ENCODE measurements around the gene SPTBN1.

SPTBN1 gene

GRCh38 chr2:54454548-54455130, 1.5 kb upstream of the SPTBN1 start:
- H3K9me3 ChIP-seq (ENCODE audit: control insufficient read depth in 1 of 2, low read length in 2 of 2) = no peaks in the 10 kb centered on the region
- no peak overlapping the region for H3K9ac ChIP-seq (ENCODE audit: low read depth in 1 of 2, low read length in 2 of 2)
- peak overlapping the region in 1 of 2 donors; percentile 73 for H3K4me3 ChIP-seq (ENCODE audit: low read depth in 1 of 2, low read length in 2 of 2)
- H3K4me1 ChIP-seq (ENCODE audit: control insufficient read depth in 1 of 2, insufficient read depth in 2 of 2, low read length in 2 of 2) = peaks cover 0 to 13% of the 10 kb centered on the region in 2 donors
- H3K27me3 ChIP-seq (ENCODE audit: control insufficient read depth in 1 of 2, insufficient read depth in 2 of 2, low read length in 2 of 2) = peaks cover 31% of the 10 kb centered on the region in 2 donors
- H3K27ac ChIP-seq (ENCODE audit: low read depth, low read length) = no peak overlapping the region
- H3K36me3 ChIP-seq (ENCODE audit: control insufficient read depth in 1 of 2, insufficient read depth in 2 of 2, low read length in 2 of 2) = no peaks in the 10 kb centered on the region

- Histone ChIP-seq H3K36me3 (ENCODE audit: control insufficient read depth in 1 of 2, insufficient read depth in 2 of 2, low read length in 2 of 2) (no peaks in the 10 kb centered on the region), H3K4me1 (ENCODE audit: control insufficient read depth in 1 of 2, insufficient read depth in 2 of 2, low read length in 2 of 2) (peaks cover 0 to 13% of the 10 kb centered on the region in 2 donors), H3K27ac (ENCODE audit: low read depth, low read length) (no peak overlapping the region), H3K9ac (ENCODE audit: low read depth in 1 of 2, low read length in 2 of 2) (peak overlapping the region; percentile 43 to 51), H3K9me3 (ENCODE audit: control insufficient read depth in 1 of 2, low read length in 2 of 2) (no peaks in the 10 kb centered on the region), H3K27me3 (ENCODE audit: control insufficient read depth in 1 of 2, insufficient read depth in 2 of 2, low read length in 2 of 2) (peaks cover 31% of the 10 kb centered on the region in 2 donors), H3K4me3 (ENCODE audit: low read depth in 1 of 2, low read length in 2 of 2) (peak overlapping the region; percentile 65 to 73)
These were observed 980 bp upstream of the SPTBN1 start for GRCh38 chr2:54455131-54455562.

GRCh38 chr2:54456362-54456611, 160 bp downstream of the SPTBN1 start:
- no peaks in the 10 kb centered on the region for H3K9me3 ChIP-seq (ENCODE audit: control insufficient read depth in 1 of 2, low read length in 2 of 2)
- peaks cover 0 to 13% of the 10 kb centered on the region in 2 donors for H3K4me1 ChIP-seq (ENCODE audit: control insufficient read depth in 1 of 2, insufficient read depth in 2 of 2, low read length in 2 of 2)
- H3K27ac ChIP-seq (ENCODE audit: low read depth, low read length) = peak overlapping the region; percentile 42
- H3K4me3 ChIP-seq (ENCODE audit: low read depth in 1 of 2, low read length in 2 of 2) = peak overlapping the region; percentile 45 to 48
- H3K9ac ChIP-seq (ENCODE audit: low read depth in 1 of 2, low read length in 2 of 2) = no peak overlapping the region
- no peaks in the 10 kb centered on the region for H3K36me3 ChIP-seq (ENCODE audit: control insufficient read depth in 1 of 2, insufficient read depth in 2 of 2, low read length in 2 of 2)
- peaks cover 31 to 32% of the 10 kb centered on the region in 2 donors for H3K27me3 ChIP-seq (ENCODE audit: control insufficient read depth in 1 of 2, insufficient read depth in 2 of 2, low read length in 2 of 2)

- Histone ChIP-seq H3K4me3 (ENCODE audit: low read depth in 1 of 2, low read length in 2 of 2) (peak overlapping the region; percentile 48 to 66), H3K4me1 (ENCODE audit: control insufficient read depth in 1 of 2, insufficient read depth in 2 of 2, low read length in 2 of 2) (peaks cover 0 to 13% of the 10 kb centered on the region in 2 donors), H3K9me3 (ENCODE audit: control insufficient read depth in 1 of 2, low read length in 2 of 2) (no peaks in the 10 kb centered on the region), H3K27ac (ENCODE audit: low read depth, low read length) (peak overlapping the region; percentile 42), H3K9ac (ENCODE audit: low read depth in 1 of 2, low read length in 2 of 2) (no peak overlapping the region), H3K27me3 (ENCODE audit: control insufficient read depth in 1 of 2, insufficient read depth in 2 of 2, low read length in 2 of 2) (peaks cover 31 to 32% of the 10 kb centered on the region in 2 donors), H3K36me3 (ENCODE audit: control insufficient read depth in 1 of 2, insufficient read depth in 2 of 2, low read length in 2 of 2) (no peaks in the 10 kb centered on the region)
These were observed 640 bp downstream of the SPTBN1 start for GRCh38 chr2:54456612-54457322.

- H3K4me3 ChIP-seq (ENCODE audit: low read depth in 1 of 2, low read length in 2 of 2) = peak overlapping the region; percentile 48 to 66
- no peaks in the 10 kb centered on the region for H3K36me3 ChIP-seq (ENCODE audit: control insufficient read depth in 1 of 2, insufficient read depth in 2 of 2, low read length in 2 of 2)
- H3K9ac ChIP-seq (ENCODE audit: low read depth in 1 of 2, low read length in 2 of 2) = peak overlapping the region in 1 of 2 donors; percentile 1
- peaks cover 0 to 13% of the 10 kb centered on the region in 2 donors for H3K4me1 ChIP-seq (ENCODE audit: control insufficient read depth in 1 of 2, insufficient read depth in 2 of 2, low read length in 2 of 2)
- H3K9me3 ChIP-seq (ENCODE audit: control insufficient read depth in 1 of 2, low read length in 2 of 2) = no peaks in the 10 kb centered on the region
- peaks cover 31 to 32% of the 10 kb centered on the region in 2 donors for H3K27me3 ChIP-seq (ENCODE audit: control insufficient read depth in 1 of 2, insufficient read depth in 2 of 2, low read length in 2 of 2)
- peak overlapping the region; percentile 42 for H3K27ac ChIP-seq (ENCODE audit: low read depth, low read length)
These were observed 1.3 kb downstream of the SPTBN1 start for GRCh38 chr2:54457323-54458023.

- H3K4me3 ChIP-seq (ENCODE audit: low read depth in 1 of 2, low read length in 2 of 2) = no peak overlapping the region
- H3K9me3 ChIP-seq (ENCODE audit: control insufficient read depth in 1 of 2, low read length in 2 of 2) = no peaks in the 10 kb centered on the region
- no peaks in the 10 kb centered on the region for H3K36me3 ChIP-seq (ENCODE audit: control insufficient read depth in 1 of 2, insufficient read depth in 2 of 2, low read length in 2 of 2)
- no peak overlapping the region for H3K27ac ChIP-seq (ENCODE audit: low read depth, low read length)
- H3K27me3 ChIP-seq (ENCODE audit: control insufficient read depth in 1 of 2, insufficient read depth in 2 of 2, low read length in 2 of 2) = peaks cover 31 to 32% of the 10 kb centered on the region in 2 donors
- H3K9ac ChIP-seq (ENCODE audit: low read depth in 1 of 2, low read length in 2 of 2) = no peak overlapping the region
- peaks cover 0 to 13% of the 10 kb centered on the region in 2 donors for H3K4me1 ChIP-seq (ENCODE audit: control insufficient read depth in 1 of 2, insufficient read depth in 2 of 2, low read length in 2 of 2)
These were observed 2.9 kb downstream of the SPTBN1 start for GRCh38 chr2:54459037-54459441.

GRCh38 chr2:54461261-54461660, 5.1 kb downstream of the SPTBN1 start:
- H3K9me3 ChIP-seq (ENCODE audit: control insufficient read depth in 1 of 2, low read length in 2 of 2) = no peaks in the 10 kb centered on the region
- H3K27me3 ChIP-seq (ENCODE audit: control insufficient read depth in 1 of 2, insufficient read depth in 2 of 2, low read length in 2 of 2) = peaks cover 21 to 23% of the 10 kb centered on the region in 2 donors
- no peaks in the 10 kb centered on the region for H3K36me3 ChIP-seq (ENCODE audit: control insufficient read depth in 1 of 2, insufficient read depth in 2 of 2, low read length in 2 of 2)
- H3K4me3 ChIP-seq (ENCODE audit: low read depth in 1 of 2, low read length in 2 of 2) = no peak overlapping the region
- H3K27ac ChIP-seq (ENCODE audit: low read depth, low read length) = no peak overlapping the region
- peaks cover 0 to 4% of the 10 kb centered on the region in 2 donors for H3K4me1 ChIP-seq (ENCODE audit: control insufficient read depth in 1 of 2, insufficient read depth in 2 of 2, low read length in 2 of 2)
- no peak overlapping the region for H3K9ac ChIP-seq (ENCODE audit: low read depth in 1 of 2, low read length in 2 of 2)

- no peaks in the 10 kb centered on the region for H3K4me1 ChIP-seq (ENCODE audit: control insufficient read depth in 1 of 2, insufficient read depth in 2 of 2, low read length in 2 of 2)
- H3K9me3 ChIP-seq (ENCODE audit: control insufficient read depth in 1 of 2, low read length in 2 of 2) = no peaks in the 10 kb centered on the region
- no peak overlapping the region for H3K27ac ChIP-seq (ENCODE audit: low read depth, low read length)
These were observed 8.2 kb downstream of the SPTBN1 start for GRCh38 chr2:54464341-54464740.

GRCh38 chr2:54465143-54465542, 9.0 kb downstream of the SPTBN1 start:
- Histone ChIP-seq H3K27ac (ENCODE audit: low read depth, low read length) (no peak overlapping the region), H3K9ac (ENCODE audit: low read depth in 1 of 2, low read length in 2 of 2) (no peak overlapping the region), H3K4me3 (ENCODE audit: low read depth in 1 of 2, low read length in 2 of 2) (no peak overlapping the region), H3K27me3 (ENCODE audit: control insufficient read depth in 1 of 2, insufficient read depth in 2 of 2, low read length in 2 of 2) (peaks cover 0 to 2% of the 10 kb centered on the region in 2 donors), H3K4me1 (ENCODE audit: control insufficient read depth in 1 of 2, insufficient read depth in 2 of 2, low read length in 2 of 2) (no peaks in the 10 kb centered on the region), H3K36me3 (ENCODE audit: control insufficient read depth in 1 of 2, insufficient read depth in 2 of 2, low read length in 2 of 2) (no peaks in the 10 kb centered on the region), H3K9me3 (ENCODE audit: control insufficient read depth in 1 of 2, low read length in 2 of 2) (no peaks in the 10 kb centered on the region)

More at GRCh38 chr2:54464341-54464740, 8.2 kb downstream of the SPTBN1 start:
- Histone ChIP-seq H3K9ac (ENCODE audit: low read depth in 1 of 2, low read length in 2 of 2) (no peak overlapping the region), H3K4me3 (ENCODE audit: low read depth in 1 of 2, low read length in 2 of 2) (no peak overlapping the region), H3K27me3 (ENCODE audit: control insufficient read depth in 1 of 2, insufficient read depth in 2 of 2, low read length in 2 of 2) (peaks cover 0 to 2% of the 10 kb centered on the region in 2 donors), H3K36me3 (ENCODE audit: control insufficient read depth in 1 of 2, insufficient read depth in 2 of 2, low read length in 2 of 2) (no peaks in the 10 kb centered on the region)

- Histone ChIP-seq H3K27ac (ENCODE audit: low read depth, low read length) (no peak overlapping the region), H3K27me3 (ENCODE audit: control insufficient read depth in 1 of 2, insufficient read depth in 2 of 2, low read length in 2 of 2) (no peaks in the 10 kb centered on the region), H3K4me1 (ENCODE audit: control insufficient read depth in 1 of 2, insufficient read depth in 2 of 2, low read length in 2 of 2) (no peaks in the 10 kb centered on the region), H3K9me3 (ENCODE audit: control insufficient read depth in 1 of 2, low read length in 2 of 2) (no peaks in the 10 kb centered on the region), H3K9ac (ENCODE audit: low read depth in 1 of 2, low read length in 2 of 2) (no peak overlapping the region), H3K36me3 (ENCODE audit: control insufficient read depth in 1 of 2, insufficient read depth in 2 of 2, low read length in 2 of 2) (no peaks in the 10 kb centered on the region), H3K4me3 (ENCODE audit: low read depth in 1 of 2, low read length in 2 of 2) (no peak overlapping the region)
These were observed 10.7 kb downstream of the SPTBN1 start for GRCh38 chr2:54466870-54467269.

All from duodenal mucosa (tissue), 2 donors.